ENCODE results near the gene DNM1.
A peak's percentile ranks its signal among the peaks of the same experiment; 100 is the strongest.

Gene DNM1

DNA sequence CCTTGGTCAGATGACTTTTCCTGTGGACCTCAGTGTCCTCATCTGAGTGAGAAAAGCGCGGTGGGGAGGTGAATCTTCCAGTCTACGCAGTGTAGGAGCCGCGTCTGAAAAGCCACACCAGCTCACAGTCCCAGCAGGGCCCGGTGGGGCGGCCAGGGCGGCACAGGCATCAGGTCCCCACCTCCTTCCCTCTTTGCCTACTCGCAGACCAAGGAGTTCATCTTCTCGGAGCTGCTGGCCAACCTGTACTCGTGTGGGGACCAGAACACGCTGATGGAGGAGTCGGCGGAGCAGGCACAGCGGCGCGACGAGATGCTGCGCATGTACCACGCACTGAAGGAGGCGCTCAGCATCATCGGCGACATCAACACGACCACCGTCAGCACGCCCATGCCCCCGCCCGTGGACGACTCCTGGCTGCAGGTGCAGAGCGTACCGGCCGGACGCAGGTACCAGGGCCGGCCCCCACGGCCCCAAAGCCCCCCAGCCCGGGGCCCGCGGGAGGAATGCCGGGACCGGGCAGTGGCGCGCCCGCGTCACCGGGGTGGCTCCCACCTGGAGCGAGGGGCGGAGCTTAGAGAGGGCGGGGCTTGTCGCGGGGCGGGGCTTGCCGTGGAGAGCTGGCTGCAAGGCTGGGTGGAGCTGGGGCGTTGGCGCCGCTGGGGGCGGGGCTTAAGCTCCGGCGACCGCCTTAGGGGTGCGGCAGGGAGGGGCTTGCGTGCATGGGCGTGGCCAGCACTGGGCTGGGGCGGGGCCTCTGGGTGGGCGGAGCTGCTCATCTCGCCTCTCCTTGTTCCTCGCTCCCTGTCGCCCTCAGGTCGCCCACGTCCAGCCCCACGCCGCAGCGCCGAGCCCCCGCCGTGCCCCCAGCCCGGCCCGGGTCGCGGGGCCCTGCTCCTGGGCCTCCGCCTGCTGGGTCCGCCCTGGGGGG is 47.0 kb downstream of the DNM1 start:
- peak; percentile 96 to 100 (median 98) for DNase-seq (ENCODE audit: low read depth in 3 of 3, low spot score in 1 of 3)

DNA sequence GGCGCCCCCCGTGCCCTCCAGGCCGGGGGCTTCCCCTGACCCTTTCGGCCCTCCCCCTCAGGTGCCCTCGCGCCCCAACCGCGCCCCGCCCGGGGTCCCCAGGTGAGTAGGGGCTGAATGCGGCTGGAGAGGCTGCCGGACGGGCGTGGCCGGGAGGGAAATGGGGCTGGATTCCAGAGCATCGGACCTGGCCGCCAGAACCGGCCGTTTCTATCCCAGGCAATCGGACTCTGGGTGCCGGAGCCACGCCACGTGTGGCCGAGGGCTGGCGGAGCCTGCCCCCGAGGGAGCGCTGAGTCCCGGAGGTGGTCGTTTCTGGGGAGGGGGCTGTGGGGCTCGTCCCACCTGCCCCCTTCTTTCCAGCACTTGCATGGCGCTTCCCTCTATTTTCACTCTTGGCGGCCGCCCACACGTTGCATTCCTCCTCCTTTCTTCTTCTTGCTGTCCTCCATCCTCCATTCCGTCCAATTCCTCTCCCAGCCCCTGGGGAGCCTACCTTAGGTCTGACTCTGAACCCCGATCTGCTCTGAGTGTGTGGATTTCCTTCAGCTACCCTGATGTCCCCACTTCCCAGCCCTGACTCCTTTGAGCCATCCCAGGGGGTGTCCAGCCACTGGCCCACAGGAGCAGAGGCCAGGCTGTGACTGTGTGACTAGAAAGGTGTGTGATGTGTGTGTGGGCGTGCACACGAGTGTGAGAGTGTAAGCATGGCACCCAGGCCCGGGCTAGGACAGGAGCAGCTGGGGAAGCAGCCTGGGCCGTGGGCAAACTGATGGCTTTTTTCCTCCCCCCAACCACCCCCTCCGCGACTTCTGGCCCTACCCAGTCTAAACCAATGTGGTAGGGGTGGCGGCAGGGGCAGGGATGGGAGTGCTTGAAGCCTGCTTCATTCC is 47.9 kb downstream of the DNM1 start:
- DNase-seq (ENCODE audit: low read depth in 3 of 3, low spot score in 1 of 3) = no peak

DNA sequence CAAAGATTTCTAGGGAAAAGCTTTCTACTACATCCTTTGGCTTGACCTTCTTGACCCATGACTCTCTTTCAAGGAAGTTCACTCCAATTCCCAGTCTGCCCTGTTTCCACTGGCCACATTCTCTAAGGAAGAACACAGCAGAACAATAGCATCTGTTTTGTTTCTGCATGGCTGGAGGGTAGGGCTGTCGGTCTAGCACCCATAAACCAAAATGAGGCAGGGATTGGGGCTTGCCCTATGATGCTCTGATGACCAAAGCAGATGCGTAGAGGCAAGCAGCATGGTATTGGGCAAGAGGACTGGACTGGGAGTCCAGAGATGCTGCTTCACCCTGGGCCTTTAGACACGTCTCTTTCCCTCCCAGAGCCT is 48.5 kb downstream of the DNM1 start:
- no peak for DNase-seq (ENCODE audit: low read depth in 3 of 3, low spot score in 1 of 3)

DNA sequence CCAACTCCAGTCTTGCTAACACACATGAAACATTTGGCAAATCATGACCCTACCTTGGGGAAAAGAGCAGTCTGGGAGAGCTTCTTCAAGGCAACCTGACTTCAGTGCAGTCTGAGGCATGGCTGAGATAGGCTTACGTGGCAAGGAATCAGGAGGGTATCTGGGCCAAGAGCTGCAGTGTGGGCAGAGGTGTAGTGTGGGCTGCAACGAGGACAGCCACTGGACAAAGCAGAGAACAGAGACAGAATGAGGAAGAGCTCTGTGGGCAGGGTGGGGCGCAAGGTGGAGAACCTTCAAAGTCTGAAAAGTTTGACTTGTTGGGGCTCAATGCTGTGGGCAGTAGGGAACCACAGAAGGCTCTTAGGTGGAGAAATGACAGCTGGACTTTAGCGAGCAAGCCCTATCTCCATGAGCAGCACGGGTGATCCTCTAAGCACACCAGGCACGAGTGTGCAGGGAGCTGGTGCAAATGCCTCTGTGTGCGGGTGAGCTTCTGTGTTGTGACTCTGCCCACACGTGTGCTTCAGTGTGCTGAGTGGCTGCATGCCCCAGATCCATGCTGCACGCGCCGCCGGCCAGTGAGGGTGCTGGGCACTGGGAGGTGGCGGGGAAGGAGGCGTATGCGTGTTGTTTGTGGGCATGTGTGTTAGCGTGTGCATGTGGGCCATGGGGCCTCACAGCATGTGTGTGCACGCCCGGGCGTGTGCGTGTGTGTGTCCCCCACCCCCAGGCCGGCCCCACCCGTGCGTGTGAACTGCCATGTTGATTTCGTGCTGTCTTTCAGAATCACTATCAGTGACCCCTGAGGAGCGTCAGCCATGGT is 49.3 kb downstream of the DNM1 start:
- DNase-seq (ENCODE audit: low read depth in 3 of 3, low spot score in 1 of 3) = no peak

DNA sequence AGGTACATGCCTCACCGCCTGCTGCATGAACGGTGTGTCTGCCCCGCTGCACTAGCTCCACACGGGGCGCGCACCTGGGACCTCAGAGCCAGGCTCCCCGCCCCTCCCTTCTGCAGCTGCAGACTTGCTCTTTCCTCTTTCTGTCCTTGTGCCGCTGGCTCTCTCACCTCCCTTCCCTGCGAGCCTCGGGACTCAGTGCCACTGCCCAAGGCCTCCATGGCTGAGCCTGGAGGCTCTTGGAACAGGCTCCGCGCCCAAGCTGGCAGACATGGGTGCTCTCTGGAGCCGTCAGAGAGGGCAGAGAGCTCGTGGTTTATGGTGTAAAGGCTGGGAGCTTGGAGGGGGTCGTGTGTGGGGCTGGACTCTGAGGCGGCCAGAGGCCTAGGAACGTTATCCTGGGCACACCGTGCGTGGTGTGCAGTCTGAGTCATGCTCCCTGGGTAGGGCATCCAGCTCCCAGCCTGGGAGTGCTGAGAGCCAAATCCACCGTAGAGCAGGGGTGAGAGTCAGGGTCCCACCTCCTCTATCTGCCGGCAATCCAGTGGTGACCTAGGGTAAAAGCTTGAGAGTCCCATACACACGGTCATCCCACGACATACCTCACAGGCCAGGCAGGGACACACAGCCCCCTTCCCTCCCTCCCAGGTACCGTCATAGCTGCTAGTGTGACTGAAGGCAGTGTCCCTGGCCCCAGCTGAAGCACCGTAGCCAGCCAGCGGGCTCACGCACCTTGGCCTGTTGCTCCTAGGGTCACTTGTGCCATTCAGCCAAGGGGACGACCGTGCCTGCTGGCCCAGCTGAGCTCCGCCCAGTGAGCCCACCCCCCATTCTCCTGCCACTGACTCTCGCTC is 50.2 kb downstream of the DNM1 start:
- no peak for DNase-seq (ENCODE audit: low read depth in 3 of 3, low spot score in 1 of 3)

DNA sequence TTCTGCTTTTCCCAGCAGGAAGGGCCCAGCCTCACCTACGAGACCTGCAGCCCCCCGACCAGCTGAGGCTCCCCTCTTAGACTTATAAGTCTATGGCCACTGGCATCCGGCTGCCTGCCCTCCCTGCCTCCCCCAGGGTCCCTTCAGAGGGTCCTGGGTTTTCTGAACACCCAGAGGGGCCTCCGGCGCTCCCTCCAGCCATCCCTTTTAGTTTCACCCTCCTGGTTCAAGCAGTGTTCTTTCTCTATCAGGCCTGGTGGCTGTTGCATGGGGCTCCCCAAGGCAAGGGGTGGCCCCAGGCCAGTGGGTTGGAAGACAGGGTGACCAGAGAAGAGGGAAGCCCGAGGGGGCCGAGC is 50.8 kb downstream of the DNM1 start:
- DNase-seq (ENCODE audit: low read depth in 3 of 3, low spot score in 1 of 3) = no peak

DNA sequence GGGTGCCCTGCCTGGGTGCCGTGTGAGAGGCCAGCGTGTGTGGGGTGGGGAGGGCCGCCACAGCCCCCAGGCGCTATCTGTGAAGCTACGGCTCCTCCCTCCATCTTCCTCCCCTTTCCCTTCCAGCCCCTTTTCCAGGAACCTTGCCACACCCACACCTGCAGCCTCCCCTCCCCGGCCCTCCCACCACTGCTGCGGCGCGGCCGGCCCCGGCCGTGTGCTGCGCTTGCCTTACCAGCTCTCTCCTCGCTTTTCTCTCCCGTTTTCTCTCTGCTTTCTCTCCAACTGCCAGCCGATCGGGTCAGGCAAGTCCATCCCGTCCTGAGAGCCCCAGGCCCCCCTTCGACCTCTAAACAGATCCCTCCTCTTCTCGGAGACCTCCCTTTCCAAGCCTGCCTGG is 51.2 kb downstream of the DNM1 start:
- DNase-seq (ENCODE audit: low read depth in 3 of 3, low spot score in 1 of 3) = no peak

DNA sequence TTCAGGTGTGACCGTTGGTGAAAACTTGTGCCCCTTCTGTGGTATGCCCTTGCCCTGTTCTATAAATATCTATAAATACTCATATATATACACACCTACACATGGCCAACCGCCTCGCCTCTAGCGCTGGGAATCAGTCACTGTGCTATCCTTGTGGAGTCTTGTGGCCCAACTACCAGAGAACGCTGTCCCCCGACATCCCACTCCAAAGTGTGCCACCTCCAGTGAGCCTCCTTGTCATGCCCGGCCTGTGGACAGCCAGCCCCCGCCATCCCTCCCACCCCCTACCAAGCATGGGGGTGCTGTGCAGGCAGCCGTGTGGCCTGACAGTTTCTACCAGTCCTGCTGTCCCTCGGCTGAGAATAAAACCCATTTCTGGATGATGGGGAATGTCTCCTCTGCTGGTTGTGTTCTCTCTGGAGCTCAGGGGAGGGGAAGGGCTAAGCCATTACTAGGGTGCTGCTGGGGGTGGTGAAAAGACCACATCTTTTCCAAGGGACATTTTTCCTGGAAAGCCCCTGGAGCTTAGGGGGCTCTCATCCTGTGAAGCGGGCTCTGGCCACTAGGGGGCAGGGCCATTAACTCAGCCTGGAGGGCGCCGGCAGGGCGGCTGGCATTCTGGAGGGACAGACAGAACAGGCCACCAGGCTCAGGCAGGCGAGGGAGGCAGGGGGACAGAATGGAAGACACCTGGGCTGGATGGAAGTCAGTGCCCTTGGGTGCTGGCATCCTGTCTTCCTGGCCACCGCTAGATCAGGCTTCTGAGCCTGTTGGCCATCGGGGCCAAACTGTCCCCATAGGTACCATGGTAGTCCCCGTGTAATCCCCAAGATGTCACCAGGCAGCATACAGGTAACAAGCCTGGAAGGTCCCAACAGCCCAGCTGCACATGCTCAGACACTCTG is 51.9 kb downstream of the DNM1 start:
- DNase-seq (ENCODE audit: low read depth in 3 of 3, low spot score in 1 of 3) = peak in 1 of 3 donors; percentile 48

DNA sequence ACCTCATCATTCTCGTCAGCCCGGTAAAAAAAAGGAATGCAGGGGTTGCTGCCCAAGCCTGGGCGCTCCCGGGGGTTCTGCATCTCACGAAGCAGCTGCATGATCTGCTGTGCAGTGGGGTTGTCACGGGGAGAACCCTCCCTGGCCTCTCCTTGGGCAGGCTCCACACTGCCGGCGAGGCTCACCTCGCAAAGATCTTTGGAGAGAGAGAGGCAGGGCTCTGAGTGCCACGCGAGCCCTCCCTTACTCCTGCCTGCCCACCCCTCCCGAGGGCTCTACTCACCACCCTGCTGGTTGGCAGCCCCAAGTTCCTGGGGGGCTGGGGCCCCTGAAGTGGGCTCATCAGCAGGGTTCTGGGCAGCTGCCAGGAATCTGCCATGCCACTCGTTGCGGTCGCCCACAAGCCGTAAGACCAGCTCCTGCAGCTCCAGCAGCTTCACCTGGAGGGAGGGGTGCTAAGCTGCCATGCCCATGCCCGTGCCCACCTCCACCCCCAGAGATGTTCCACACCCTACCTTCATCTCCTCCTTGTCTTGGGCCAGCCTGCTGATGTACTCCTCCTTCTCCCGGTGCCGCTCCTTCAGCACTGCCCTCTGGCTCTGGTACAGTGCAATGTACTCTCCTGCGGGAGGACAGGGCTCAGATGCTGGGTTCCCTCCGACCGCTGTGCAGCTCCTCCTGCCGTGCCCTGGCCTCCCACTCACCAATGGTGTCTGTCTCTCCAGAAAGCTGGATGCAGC is 54.1 kb downstream of the DNM1 start:
- no peak for DNase-seq (ENCODE audit: low read depth in 3 of 3, low spot score in 1 of 3)

DNA sequence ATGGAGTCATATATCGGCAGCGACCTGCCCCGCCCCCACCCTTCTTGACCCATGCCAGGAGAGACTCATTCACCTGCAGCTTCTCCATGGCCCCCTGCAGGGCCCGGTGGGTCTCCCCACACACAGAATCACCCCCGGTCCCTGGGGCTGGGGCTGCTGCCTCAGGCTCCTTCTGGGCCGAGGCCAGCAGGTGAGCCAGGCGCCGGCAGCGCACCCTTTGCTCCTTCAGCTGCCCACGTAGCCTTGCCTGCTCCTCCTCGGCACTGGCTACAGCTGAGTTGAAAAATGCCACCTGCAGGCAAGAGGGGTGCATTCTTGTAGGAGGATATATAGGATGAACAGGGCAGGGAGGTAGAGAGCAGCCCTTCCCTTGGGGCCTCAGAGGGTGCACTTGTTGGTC is 54.7 kb downstream of the DNM1 start:
- DNase-seq (ENCODE audit: low read depth in 3 of 3, low spot score in 1 of 3) = no peak

DNA sequence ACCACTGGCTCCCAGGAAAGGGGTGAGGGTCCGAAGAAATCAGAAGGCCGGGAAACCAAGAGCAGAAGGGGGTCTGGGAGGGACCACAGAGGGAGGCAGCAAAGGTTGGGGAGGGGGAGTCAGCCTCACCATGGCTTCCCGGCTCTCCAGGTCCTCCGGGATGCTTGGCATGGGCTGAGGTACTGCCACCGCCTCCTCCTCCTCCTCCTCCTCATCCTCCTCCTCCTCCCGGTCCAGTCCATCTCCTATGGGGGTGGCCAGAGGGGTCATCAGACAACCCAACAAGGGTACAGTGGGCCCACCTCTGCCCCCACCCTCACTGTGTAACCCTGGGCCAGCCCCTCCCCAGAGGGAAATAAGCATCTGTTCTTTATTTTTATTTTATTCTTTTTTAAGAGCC is 55.1 kb downstream of the DNM1 start:
- no peak for DNase-seq (ENCODE audit: low read depth in 3 of 3, low spot score in 1 of 3)

DNA sequence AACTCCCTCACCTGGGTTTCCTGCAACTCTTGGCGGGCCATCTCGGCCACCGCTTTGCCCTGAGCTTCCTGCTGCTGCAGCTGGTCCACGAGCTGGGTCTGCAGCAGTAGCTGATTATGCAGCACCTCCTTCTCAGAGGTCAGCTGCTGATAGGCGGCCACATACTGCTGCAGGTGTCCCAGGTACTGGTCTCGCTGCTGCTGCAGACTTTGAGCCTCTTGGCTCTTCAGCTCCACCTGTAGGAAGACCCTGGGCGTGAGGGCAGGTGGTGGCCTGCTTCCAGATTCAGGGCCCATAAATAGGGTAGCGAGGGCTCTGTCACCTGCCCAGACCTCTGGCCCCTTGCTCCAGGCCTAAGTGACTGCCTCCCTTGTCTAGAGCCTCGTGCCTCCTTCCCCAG is 56.0 kb downstream of the DNM1 start:
- DNase-seq (ENCODE audit: low read depth in 3 of 3, low spot score in 1 of 3) = no peak

DNA sequence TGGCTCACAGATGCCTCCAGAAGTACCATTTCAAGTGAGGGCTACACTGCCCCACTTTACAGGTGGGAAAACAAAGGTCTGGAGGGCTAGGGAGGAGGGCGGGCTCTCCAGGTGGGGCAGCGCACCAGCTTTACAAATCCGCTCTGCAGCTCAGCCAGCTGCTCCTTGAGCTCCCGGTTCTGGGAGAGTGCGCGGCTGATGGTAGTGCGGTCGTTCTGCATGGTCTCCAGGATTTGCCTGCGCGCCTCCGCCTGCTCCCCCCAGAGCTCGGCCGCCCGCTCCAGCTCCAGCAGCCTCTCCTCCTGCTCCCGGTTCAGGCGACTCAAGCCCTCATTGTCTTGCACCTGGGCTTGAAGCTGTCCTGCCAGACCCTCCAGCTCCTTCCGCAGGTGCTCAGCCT is 57.2 kb downstream of the DNM1 start:
- no peak for DNase-seq (ENCODE audit: low read depth in 3 of 3, low spot score in 1 of 3)

DNA sequence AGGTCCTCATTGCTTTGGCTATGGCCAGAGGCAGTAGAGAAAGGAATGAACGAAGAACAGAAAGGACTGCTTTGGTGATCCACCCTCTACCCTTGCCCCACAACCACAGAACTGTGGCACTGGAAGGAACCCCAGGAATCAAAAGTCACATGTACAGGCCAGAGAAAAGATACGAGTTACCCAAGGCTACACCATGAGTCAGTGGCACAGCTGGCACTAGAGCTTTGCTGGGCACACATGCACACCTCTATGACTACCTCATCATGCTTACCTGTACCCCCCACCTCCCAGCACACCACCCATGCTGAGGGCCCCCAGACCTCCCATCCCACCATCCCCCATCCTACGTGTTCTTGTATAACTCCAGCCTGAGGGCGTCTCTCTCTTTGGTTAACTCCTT is 59.5 kb downstream of the DNM1 start:
- DNase-seq (ENCODE audit: low read depth in 3 of 3, low spot score in 1 of 3) = no peak

DNA sequence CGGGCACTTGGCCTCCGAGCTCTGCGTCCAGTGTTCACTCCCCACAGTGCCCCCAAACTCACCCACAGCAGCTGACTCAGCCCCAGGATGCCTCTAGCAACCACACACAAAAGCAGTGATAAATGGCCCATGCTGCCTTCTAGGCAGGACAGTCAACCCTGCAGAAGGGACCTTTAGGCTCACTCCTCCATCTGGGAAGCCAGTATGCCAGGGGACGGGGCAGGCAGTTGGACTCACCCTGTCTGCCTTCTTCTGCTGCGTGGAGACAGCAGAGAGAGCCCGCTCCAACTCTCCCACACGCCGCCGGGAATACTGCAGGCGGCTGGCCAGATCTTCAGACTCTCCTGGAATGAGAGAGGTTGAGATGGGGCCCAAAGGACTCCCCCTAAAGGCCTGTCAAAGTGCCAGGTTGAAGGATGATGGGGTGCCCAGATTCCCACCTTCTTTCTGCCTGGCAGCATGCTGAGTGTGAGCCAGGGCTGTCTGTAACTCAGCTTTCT is 62.2 kb downstream of the DNM1 start:
- DNase-seq (ENCODE audit: low read depth in 3 of 3, low spot score in 1 of 3) = no peak

DNA sequence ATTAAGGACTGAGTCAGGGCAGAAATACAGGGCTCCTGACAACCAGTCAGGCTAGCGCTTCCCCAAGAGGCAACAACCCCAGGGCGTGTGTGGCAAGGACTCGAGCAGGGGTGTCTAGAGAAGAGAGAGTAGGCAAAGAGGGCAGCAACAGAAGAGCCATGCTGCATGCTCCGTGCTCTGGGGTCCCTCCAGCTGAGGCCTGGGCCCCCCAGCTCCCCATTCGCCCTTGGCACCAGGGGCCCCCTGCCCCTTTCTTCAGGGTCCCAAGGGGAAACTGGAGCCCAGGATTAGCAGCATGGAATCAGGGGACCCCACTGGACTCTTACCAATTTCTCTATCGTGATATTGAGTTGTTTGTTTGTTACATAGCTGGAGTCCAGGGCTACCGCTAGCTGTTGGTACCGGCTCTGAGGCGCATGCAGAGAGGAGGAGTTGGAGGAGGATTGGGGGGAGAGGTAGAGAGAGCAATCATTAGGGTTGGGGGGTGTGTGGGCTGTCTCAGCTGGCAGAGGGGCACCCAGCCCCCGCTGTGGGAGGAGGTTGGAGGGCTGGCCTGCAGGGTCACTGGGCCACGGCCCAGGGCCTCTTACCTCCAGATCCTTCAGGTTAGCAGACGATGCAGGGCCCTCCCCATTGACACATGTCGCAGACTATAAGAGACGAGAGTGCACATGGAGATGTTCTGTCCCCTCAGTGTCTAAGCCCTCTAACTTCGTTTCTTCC is 63.9 kb downstream of the DNM1 start:
- DNase-seq (ENCODE audit: low read depth in 3 of 3, low spot score in 1 of 3) = no peak

DNA sequence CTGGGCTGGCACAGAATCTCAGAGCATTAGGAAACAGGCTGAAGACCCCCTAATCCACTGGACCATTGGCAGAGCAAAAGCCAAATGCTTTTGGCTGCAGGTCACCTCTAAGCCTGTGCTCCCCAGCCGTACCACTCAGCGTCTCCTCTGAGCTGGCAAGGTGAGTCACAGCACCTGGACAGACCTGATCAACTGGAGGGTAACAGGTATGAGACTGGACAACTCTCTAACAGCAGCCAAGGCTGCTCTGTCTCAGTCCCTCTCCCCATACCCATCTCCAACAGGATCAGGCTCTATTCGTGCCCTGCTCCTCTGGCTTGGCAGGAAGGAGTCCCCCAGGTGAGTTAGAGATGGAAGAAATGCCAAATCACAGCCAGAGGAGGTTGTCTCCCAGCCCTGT is 67.9 kb downstream of the DNM1 start:
- DNase-seq (ENCODE audit: low read depth in 3 of 3, low spot score in 1 of 3) = no peak

DNA sequence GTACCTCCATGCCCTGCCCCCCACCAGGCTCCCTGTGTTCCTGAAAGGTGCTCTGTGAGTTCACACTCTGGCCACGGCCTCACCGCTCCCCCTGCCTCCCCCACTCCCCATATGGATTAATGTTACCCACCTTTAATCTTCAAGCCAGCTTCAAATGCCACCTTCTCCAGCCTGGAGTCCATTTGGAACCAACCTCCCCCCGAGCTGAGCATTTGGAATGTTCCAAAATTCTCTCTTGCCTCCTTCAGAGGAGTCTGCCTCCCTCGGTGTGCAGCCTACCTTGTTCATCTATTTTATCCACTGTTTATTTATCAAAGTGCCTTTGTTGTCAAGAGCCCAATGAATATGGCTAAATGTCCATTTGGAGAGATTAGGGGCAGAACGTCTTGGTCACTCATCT is 68.3 kb downstream of the DNM1 start:
- DNase-seq (ENCODE audit: low read depth in 3 of 3, low spot score in 1 of 3) = no peak

All from stimulated activated CD4-positive, alpha-beta T cell treated with anti-CD3 and anti-CD28 coated beads, TNF-alpha, amount 100 ng/mL, for 1 hour (primary cell).